Liver (tissue), 9 donors: ENCODE data around the gene ZNF490. TPM values are rescaled to one million over a fixed set of nuclear protein-coding genes. Genes with fewer than 3 reads are reported as not detected.

Experiments used
- DNase-seq: peaks from one replicate; pipeline ENCODE4 v3.0.0-alpha.2; 2017; ENCODE audit warnings: low spot score
- H3K27ac ChIP-seq, 2 donors: one replicate each; pipeline ENCODE4 v1.7.0; 2013; ENCODE audit warnings: inconsistent platforms in 2 of 2, low read length in 2 of 2, control low read depth in 1 of 2, low read depth in 1 of 2, mild to moderate bottlenecking in 1 of 2
- H3K27me3 ChIP-seq, 4 donors: one replicate each; pipeline versions ENCODE4 v1.6.1 to v1.7.0; 2013; ENCODE audit warnings: low read length in 3 of 4, inconsistent platforms in 1 of 4, mild to moderate bottlenecking in 1 of 4, moderate library complexity in 1 of 4; ENCODE audit not compliant: control insufficient read depth in 4 of 4, insufficient read depth in 4 of 4
- H3K36me3 ChIP-seq, 4 donors: one replicate each; pipeline versions ENCODE4 v1.6.1 to v1.7.0; 2013; ENCODE audit warnings: low read length in 3 of 4, mild to moderate bottlenecking in 3 of 4, low read depth in 1 of 4, moderate library complexity in 1 of 4; ENCODE audit not compliant: control insufficient read depth in 4 of 4, insufficient read depth in 3 of 4
- H3K4me1 ChIP-seq, 4 donors: one replicate each; pipeline versions ENCODE4 v1.6.1 to v1.7.0; 2013; ENCODE audit warnings: low read length in 3 of 4, mild to moderate bottlenecking in 3 of 4, moderate library complexity in 1 of 4; ENCODE audit not compliant: control insufficient read depth in 4 of 4, insufficient read depth in 4 of 4
- H3K4me3 ChIP-seq, 3 donors: one replicate each; pipeline versions ENCODE4 v1.6.1 to v1.7.0; 2013; ENCODE audit warnings: low read length in 3 of 3, control low read depth in 1 of 3, low read depth in 1 of 3, mild to moderate bottlenecking in 1 of 3
- H3K9ac ChIP-seq, 2 donors: one replicate each; pipeline ENCODE4 v1.7.0; 2013; ENCODE audit warnings: low read length in 2 of 2, mild to moderate bottlenecking in 2 of 2, moderate library complexity in 2 of 2, control low read depth in 1 of 2, low read depth in 1 of 2
- H3K9me3 ChIP-seq, 4 donors: one replicate each; pipeline versions ENCODE4 v1.6.1 to v1.7.0; 2013; ENCODE audit warnings: low read length in 3 of 4; ENCODE audit not compliant: control insufficient read depth in 4 of 4
- CTCF ChIP-seq: fragments of 150-350 bp; IDR thresholded peaks from 2 replicates; pipeline ENCODE4 v1.5.1; 2017; ENCODE audit warnings: improper control_type of control experiment, low read depth, low read length; ENCODE audit not compliant: missing input control
- EGR1 ChIP-seq, 2 donors: IDR thresholded peaks; 2 replicates each; pipeline ENCODE4 v1.6.1; 2016 to 2018; ENCODE audit warnings: antibody characterized with exemption in 2 of 2, low read depth in 2 of 2
- FOXA1 ChIP-seq: IDR thresholded peaks from 2 replicates; pipeline ENCODE4 v1.6.1; 2016; ENCODE audit warnings: antibody characterized with exemption
- FOXA2 ChIP-seq: IDR thresholded peaks from 2 replicates; pipeline ENCODE4 v1.6.1; 2016; ENCODE audit warnings: antibody characterized with exemption
- GABPA ChIP-seq, 2 donors: IDR thresholded peaks in 1 of 2; conservative IDR thresholded peaks in 1 of 2; 2 replicates each; pipeline ENCODE4 v1.6.1; 2016; ENCODE audit warnings: antibody characterized with exemption in 2 of 2, mild to moderate bottlenecking in 1 of 2, moderate library complexity in 1 of 2
- HNF4A ChIP-seq, 2 donors: conservative IDR thresholded peaks; 2 replicates each; pipeline ENCODE4 v1.6.1; 2016; ENCODE audit warnings: antibody characterized with exemption in 2 of 2, mild to moderate bottlenecking in 2 of 2
- HNF4G ChIP-seq: IDR thresholded peaks from 2 replicates; pipeline ENCODE4 v1.6.1; 2016; ENCODE audit warnings: antibody characterized with exemption
- JUND ChIP-seq, 2 donors: IDR thresholded peaks; 2 replicates each; pipeline ENCODE4 v1.6.1; 2016; ENCODE audit warnings: antibody characterized with exemption in 2 of 2
- MAX ChIP-seq: IDR thresholded peaks from 2 replicates; pipeline ENCODE4 v1.6.1; 2016; ENCODE audit warnings: antibody characterized with exemption
- NR2F2 ChIP-seq: IDR thresholded peaks from 2 replicates; pipeline ENCODE4 v1.6.1; 2016; ENCODE audit warnings: antibody characterized with exemption
- RAD21 ChIP-seq, 2 donors: IDR thresholded peaks; 2 replicates each; pipeline ENCODE4 v1.6.1; 2016; ENCODE audit warnings: antibody characterized with exemption in 2 of 2, mild to moderate bottlenecking in 2 of 2
- RXRA ChIP-seq, 2 donors: IDR thresholded peaks; 2 replicates each; pipeline ENCODE4 v1.6.1; 2017 to 2018; ENCODE audit warnings: antibody characterized with exemption in 2 of 2, mild to moderate bottlenecking in 1 of 2
- SP1 ChIP-seq: IDR thresholded peaks from 2 replicates; pipeline ENCODE4 v1.6.1; 2018; ENCODE audit warnings: antibody characterized with exemption, mild to moderate bottlenecking
- TAF1 ChIP-seq: conservative IDR thresholded peaks from 2 replicates; pipeline ENCODE4 v1.6.1; 2016; ENCODE audit warnings: antibody characterized with exemption, mild to moderate bottlenecking
- YY1 ChIP-seq: IDR thresholded peaks from 2 replicates; pipeline ENCODE4 v1.6.1; 2016; ENCODE audit warnings: antibody characterized with exemption, mild to moderate bottlenecking
- WGBS: extraction: QIAGEN DNeasy Blood & Tissue Kit; methylation state at CpG from one replicate; pipeline ENCODE4 v1.1.7; 2013; 5-methylcytosine and 5-hydroxymethylcytosine counted together
- polyA plus RNA-seq, 2 donors: library from polyadenylated mRNA; stranded (reverse) in 1 of 2; unstranded in 1 of 2; fragments of 200-250 nt in 1 of 2; fragments of >200 nt in 1 of 2; fragmentation: Nextera tagmentation in 1 of 2; extraction: Ambion mirVana in 1 of 2; gene quantifications; one replicate each; pipeline versions ENCODE4 v1.2.1 to v1.2.3, GENCODE V29; 2013 to 2015
- total RNA-seq, 2 donors: library from RNA; depleted of rRNA; stranded (reverse); fragments of >200 nt; gene quantifications; one replicate each; pipeline ENCODE4 v1.2.3, GENCODE V29; 2014
- TF ChIP-seq, protein P1 (sequence below): IDR thresholded peaks from 2 replicates; pipeline ENCODE4 v1.6.1; 2016; ENCODE audit warnings: antibody characterized with exemption
- TF ChIP-seq, protein P2 (sequence below): IDR thresholded peaks from 2 replicates; pipeline ENCODE4 v1.6.1; 2016; ENCODE audit warnings: antibody characterized with exemption, mild to moderate bottlenecking
- TF ChIP-seq, protein P3 (sequence below): IDR thresholded peaks from 2 replicates; pipeline ENCODE4 v1.6.1; 2016; ENCODE audit warnings: antibody characterized with exemption
- donor health status: healthy.
- donor health status: healthy.
- donor health status: healthy.
- donor health status: healthy.
- donor health status: healthy.

The ZNF490 gene
- total and polyA plus RNA-seq, 4 donors = 0.93 to 6.1 (median 2.3) TPM

GRCh38 chr19:12545267-12545666, 65.3 kb downstream of the ZNF490 start:
- no peak overlapping the region for H3K4me3 ChIP-seq
- TF ChIP-seq RAD21 (IDR thresholded peaks at IDR 0.05) (peak in 1 of 2 donors; percentile 21), JUND (IDR thresholded peaks at IDR 0.05) (no peak), TAF1 (no peak), FOXA1 (peak; percentile 78), FOXA2 (peak; percentile 86), RXRA (IDR thresholded peaks at IDR 0.05) (peak; percentile 94 to 96), HNF4G (no peak), HNF4A (conservative IDR thresholded peaks at IDR 0.05) (peak; percentile 19 to 32), MAX (no peak), YY1 (no peak), GABPA (IDR thresholded peaks at IDR 0.05 in 1 of 2, conservative IDR thresholded peaks at IDR 0.05 in 1 of 2) (no peak), NR2F2 (no peak), CTCF (no peak), SP1 (peak; percentile 45), EGR1 (IDR thresholded peaks at IDR 0.05; ENCODE audit: low read depth in 2 of 2) (no peak)
- TF ChIP-seq, protein P1, sequence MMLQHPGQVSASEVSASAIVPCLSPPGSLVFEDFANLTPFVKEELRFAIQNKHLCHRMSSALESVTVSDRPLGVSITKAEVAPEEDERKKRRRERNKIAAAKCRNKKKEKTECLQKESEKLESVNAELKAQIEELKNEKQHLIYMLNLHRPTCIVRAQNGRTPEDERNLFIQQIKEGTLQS = no peak
- TF ChIP-seq, protein P2, sequence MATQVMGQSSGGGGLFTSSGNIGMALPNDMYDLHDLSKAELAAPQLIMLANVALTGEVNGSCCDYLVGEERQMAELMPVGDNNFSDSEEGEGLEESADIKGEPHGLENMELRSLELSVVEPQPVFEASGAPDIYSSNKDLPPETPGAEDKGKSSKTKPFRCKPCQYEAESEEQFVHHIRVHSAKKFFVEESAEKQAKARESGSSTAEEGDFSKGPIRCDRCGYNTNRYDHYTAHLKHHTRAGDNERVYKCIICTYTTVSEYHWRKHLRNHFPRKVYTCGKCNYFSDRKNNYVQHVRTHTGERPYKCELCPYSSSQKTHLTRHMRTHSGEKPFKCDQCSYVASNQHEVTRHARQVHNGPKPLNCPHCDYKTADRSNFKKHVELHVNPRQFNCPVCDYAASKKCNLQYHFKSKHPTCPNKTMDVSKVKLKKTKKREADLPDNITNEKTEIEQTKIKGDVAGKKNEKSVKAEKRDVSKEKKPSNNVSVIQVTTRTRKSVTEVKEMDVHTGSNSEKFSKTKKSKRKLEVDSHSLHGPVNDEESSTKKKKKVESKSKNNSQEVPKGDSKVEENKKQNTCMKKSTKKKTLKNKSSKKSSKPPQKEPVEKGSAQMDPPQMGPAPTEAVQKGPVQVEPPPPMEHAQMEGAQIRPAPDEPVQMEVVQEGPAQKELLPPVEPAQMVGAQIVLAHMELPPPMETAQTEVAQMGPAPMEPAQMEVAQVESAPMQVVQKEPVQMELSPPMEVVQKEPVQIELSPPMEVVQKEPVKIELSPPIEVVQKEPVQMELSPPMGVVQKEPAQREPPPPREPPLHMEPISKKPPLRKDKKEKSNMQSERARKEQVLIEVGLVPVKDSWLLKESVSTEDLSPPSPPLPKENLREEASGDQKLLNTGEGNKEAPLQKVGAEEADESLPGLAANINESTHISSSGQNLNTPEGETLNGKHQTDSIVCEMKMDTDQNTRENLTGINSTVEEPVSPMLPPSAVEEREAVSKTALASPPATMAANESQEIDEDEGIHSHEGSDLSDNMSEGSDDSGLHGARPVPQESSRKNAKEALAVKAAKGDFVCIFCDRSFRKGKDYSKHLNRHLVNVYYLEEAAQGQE = no peak
- TF ChIP-seq, protein P3, sequence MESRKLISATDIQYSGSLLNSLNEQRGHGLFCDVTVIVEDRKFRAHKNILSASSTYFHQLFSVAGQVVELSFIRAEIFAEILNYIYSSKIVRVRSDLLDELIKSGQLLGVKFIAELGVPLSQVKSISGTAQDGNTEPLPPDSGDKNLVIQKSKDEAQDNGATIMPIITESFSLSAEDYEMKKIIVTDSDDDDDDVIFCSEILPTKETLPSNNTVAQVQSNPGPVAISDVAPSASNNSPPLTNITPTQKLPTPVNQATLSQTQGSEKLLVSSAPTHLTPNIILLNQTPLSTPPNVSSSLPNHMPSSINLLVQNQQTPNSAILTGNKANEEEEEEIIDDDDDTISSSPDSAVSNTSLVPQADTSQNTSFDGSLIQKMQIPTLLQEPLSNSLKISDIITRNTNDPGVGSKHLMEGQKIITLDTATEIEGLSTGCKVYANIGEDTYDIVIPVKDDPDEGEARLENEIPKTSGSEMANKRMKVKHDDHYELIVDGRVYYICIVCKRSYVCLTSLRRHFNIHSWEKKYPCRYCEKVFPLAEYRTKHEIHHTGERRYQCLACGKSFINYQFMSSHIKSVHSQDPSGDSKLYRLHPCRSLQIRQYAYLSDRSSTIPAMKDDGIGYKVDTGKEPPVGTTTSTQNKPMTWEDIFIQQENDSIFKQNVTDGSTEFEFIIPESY = no peak
- H3K9ac ChIP-seq = no peak overlapping the region
- 47% methylated on average over 8 of the region's 8 CpGs for WGBS
- peak overlapping the region; percentile 30 to 70 for H3K27ac ChIP-seq
- H3K4me1 ChIP-seq = peaks cover 8 to 30% (median 23%) of the 10 kb centered on the region in 4 donors
- no peaks in the 10 kb centered on the region for H3K27me3 ChIP-seq
- H3K9me3 ChIP-seq = peaks cover 0 to 5% (median under 1%) of the 10 kb centered on the region in 4 donors
- H3K36me3 ChIP-seq = peaks cover 3 to 8% (median 5%) of the 10 kb centered on the region in 4 donors
- no peak for DNase-seq
